Stimulated activated CD4-positive, alpha-beta T cell treated with anti-CD3 and anti-CD28 coated beads, Interleukin-12 subunit alpha, Interleukin-12 subunit beta, amount 100 ng/mL, for 48 hours (primary cell): ENCODE measurements around the gene FBLN5.
"Not testable (repeated sequence)": the region's sequence is repeated elsewhere in the genome, so short reads cannot be mapped to it uniquely, and the experiment has no call there.

Source experiments
- DNase-seq, 3 donors: peaks; one replicate each; pipeline ENCODE4 v3.0.0-alpha.2; 2020; ENCODE audit warnings: low read depth in 2 of 3, low spot score in 1 of 3

FBLN5 gene

GRCh38 chr14:91885839-91886238 lies 61.7 kb downstream of the FBLN5 start:
- no peak for DNase-seq

DNA sequence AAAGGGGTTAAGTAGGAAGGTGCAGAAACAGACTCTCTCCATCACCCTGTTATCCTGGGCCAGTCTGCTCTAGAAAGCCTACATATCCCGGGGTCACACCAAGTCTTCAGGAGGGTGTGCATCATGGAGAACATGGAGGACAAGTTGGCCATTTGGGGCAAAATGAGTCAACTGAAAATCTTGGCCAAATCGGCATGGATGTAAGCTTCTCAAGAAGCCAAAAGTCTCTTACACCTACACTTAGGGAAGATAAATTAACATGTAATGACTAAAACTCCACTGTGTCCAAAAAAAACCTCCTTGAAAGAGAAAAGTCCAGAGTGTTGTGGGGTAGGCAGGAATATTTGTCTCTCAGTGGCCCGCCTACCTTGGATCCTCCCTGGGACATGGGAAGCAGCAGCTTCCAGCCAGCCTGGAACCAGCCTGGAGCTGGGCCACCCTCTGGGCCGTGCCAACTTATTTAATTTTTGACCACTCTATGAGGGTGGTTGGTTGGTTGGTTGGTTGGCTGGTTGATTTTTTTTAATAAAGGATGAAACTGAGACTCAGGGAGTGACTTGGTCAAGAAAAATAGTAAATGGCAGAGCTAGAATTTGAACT lies 62.3 kb downstream of the FBLN5 start:
- DNase-seq, result no peak

DNA sequence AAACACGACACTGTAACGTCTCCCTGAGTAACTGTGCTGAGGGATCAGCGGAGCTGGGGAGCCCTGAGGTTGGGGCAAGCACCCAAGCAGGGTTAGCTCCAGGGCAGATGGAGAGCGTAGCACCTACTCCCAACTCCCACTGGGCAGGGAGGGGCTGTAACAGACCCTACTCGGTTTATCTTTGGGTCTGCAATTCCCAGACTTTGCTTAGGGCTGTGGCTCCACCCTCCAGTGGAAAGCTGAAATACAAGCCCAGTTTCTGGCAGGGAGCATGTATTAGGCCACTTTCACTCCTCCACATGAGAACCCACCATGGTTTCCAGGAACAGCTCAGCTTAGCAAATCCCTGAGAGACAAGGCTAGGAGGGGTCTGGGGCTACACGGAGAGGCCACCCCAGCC lies 62.8 kb downstream of the FBLN5 start:
- DNase-seq, result no peak

- no peak for DNase-seq
Measured at GRCh38 chr14:91883753-91884152, 63.7 kb downstream of the FBLN5 start.

DNA sequence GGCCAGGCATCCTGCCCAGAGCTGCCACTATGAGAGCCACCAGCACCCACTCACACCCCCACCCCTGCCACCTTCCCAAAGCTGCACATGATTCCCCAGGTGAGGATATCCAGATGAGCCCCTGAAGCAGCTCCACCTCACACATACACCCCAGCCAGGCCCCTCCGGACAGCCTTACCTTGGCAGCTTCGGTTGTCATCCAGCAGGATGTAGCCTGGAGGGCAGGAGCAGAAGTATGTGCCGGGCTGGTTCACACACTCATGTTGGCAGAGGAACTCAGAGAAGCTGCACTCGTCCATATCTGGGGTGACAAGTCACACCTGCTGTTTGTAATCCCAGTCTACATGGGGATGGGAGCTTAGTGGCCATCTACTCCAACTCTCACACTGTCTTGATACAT lies 64.7 kb downstream of the FBLN5 start:
- DNase-seq, result no peak

DNA sequence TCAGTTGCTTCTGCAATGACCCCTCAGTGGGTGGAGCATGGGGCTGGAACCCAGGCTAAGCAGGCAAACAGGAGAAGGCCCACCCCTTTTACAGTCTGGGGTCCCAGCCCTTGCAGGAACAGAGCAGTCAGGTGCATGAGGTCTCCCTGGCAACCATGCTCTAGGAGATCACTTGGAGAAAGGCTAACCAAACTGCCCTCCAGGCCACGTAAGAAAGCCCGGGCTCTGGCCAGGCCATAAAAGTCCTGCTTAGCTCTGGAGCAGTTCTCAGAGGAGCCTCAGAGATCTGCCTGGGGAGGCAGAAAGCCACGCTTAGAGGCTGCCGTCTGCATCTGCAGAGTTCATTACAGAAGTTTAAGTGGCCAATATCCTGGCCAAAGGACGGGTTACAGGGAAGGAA lies 65.1 kb downstream of the FBLN5 start:
- no peak for DNase-seq

DNA sequence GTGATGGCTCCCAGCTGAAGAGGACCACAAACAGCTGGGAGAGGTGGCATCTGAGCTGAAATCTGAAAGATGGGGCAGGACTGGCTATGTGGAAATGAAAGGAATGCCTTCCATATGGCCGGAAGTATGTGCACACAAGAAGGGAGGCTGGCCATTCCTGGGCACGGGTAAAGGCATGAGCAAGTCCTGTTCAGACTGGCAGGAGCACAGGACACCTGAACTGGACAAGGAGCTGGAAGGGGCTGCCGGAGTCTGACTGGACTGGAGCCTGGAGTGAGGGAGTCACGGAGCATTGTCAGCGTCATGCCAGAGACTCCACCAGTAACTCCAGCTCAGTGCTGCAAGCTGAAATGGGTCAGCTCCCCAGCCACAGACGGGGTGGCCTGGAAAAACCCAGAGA lies 68.3 kb downstream of the FBLN5 start:
- DNase-seq, result no peak

- DNase-seq, result no peak
Measured at GRCh38 chr14:91878274-91878673, 69.2 kb downstream of the FBLN5 start.

GRCh38 chr14:91877376-91877915 lies 70.0 kb downstream of the FBLN5 start:
- no peak for DNase-seq

- DNase-seq, result no peak
Measured at GRCh38 chr14:91876492-91876891, 71.0 kb downstream of the FBLN5 start.

- DNase-seq, result no peak
Measured at GRCh38 chr14:91875525-91876286, 71.8 kb downstream of the FBLN5 start.

DNA sequence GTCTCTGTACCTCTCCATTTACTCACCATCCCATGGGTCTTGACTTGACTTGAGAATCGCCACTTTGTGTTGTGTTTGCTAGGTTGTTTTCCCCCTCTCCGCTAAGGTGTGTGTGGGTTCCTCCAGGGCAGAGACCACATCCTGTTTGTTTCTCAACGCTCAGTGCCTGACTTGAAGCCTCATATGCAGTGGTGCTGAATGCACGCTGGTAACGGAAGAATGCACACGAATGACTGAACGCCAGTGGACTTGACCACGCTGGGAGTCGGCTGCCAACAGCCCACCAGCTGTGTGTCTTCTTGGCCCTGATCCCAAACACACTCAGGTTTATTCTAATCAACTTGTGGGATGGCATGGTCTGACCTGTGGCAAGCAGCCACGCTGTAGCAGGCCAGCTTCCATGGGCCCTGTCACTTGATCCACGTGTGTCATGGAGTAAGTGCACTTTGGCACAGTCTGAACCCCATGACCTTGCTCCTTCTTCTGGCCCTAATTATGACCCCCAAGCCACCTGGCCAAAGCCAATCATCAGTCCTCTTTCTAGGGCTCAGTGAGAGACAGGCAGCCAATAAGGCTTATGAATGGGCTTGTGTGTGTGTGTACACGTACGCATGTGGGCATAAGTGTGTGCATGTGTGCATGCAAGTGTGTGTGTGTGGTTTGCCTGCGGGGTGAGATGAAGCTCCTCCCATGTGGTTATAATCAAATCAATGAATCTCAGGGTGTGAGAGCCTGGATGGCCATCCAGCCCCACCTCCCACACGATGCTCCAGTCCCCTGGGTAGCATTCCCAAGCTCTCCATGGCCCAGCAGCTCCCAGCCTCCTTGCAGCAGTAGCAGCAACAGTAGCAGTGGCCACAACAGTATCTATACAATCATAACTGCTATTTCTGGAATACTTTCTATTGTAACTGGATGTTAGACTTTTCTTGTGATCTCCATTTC lies 73.8 kb downstream of the FBLN5 start:
- DNase-seq, result peak in 2 of 3 donors; percentile 61 to 63

DNA sequence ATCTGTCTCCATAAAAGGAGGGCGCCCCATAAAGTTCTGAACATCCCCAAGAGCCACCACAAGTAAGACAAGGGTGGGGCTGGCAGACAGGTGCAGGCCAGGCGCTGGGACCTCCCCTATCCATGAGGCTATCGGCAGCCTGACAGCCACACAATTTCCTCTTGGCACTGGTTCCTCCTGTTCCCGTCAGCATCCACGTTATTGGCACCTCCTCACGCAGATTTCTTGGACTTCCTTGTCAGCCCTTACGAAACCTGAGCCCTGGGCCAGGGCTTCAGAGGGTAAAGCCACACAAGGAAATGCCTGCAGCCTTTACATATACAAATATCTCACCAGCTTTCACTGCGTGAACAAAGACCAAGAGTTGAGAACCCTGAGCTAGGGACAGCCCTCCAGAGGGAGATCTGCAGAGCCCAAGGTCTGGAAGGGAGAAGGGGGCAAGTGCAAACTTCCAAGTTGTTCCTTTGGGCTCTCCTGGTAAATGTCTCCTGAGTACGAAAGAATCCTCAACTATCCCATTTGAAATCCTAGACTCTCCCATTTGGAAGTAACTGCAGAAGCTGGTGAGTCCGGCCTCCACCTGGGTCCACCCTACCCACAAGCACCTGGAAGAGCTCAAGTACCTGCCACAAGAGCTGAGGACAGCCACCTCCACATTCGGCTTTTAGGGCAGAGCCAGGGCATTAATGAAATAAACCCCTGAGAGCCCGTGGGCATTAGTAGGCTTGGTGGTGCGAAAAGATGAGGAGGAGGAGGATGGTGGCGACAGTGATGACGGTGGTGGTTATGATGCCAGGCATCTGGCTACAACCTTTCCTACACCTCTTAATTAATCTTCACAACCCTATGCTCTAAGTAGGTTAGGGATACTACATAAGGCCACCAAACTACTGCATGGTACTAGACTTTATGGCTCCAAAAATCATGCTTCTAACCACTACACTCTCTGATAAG lies 74.7 kb downstream of the FBLN5 start:
- no peak for DNase-seq

GRCh38 chr14:91872011-91872501 lies 75.4 kb downstream of the FBLN5 start:
- no peak for DNase-seq

DNA sequence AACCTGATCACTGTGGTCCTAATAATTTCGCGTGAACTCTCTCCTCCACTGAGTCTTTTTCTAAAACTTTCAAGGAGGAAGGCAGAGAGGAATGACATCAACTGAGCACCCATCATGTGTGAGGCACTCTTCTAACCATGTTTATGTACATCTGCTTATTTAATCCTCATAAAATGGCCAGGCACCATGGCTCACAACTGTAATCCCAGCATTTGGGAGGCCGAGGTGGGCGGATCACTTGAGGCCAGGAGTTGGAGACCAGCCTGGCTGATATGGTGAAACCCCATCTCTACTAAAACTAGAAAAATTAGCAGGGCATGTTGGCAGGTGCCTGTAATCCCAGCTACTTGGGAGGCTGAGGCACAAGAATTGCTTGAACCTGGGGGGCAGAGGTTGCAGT lies 76.1 kb downstream of the FBLN5 start:
- DNase-seq, result not testable (repeated sequence)

GRCh38 chr14:91870890-91871289 lies 76.6 kb downstream of the FBLN5 start:
- DNase-seq, result no peak

GRCh38 chr14:91870001-91870400 lies 77.5 kb downstream of the FBLN5 start:
- peak in 1 of 3 donors; percentile 24 for DNase-seq

DNA sequence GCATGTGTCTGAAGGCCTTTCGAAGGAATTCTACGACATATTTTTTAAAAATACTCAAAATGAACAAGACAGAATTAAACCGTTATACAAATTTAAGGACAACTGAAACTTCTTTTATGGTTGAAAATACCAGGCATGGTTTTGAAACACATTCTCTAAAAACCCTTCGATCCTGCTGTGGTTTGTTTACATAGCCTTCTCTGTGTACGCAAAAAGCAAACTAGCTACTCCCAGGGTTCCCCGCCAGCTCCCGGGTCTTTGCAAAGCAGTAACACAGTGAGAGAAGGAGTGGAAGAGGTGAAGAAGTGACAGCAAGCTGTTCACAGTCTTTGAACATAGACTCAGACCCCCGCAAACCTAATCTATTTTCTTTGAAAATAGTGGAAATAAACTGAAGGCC lies 77.9 kb downstream of the FBLN5 start:
- no peak for DNase-seq

DNA sequence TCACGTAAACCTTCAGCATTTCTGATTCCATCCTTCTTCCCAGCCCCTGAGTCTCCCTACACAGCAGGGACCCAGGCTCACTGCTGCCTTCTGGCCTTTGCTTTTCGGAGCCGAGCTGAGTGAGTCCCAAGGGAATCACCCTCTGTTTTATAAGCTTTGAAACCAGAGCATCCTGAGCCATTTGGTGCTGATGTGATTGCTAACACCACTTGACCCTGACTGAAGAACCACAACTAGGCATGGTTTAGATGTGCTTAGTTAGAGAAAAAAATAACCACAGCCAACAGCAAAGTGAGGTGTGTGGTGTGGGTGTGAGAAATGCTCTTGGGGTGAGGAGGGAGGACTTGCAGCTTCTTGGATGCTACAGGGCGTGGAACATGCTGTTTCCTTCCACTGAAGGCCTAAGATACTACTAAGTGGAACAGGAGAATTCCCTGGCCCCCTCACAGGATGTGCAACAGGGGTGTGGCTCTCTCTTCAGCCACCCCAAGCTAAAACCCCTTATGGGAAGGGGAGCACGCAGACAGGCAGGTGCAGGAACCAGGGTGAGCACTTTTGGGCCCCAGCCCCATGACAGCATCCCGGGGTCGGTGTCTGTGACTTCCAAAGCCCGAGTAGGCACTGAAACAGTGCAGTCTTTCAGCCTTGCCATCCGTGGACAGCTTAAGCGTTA lies 80.0 kb downstream of the FBLN5 start, which contains the start of gene TC2N:
Gene TC2N (minus strand): TSS at position 221 of the 673 bp plus-strand sequence. CDS start 53,767 bp downstream, outside the sequence.
- DNase-seq, result peak in 1 of 3 donors; percentile 28
